Endodermal cell (in vitro differentiated cells): ENCODE results near the gene EPS15. TPM values are rescaled to one million over a fixed set of nuclear protein-coding genes. Genes with fewer than 3 reads are reported as not detected.
"Not testable (repeated sequence)": the region's sequence is repeated elsewhere in the genome, so short reads cannot be mapped to it uniquely, and the experiment has no call there.

ENCODE experiments used
- DNase-seq: peaks from one replicate; pipeline ENCODE4 v3.0.0-alpha.2; 2017
- H3K27ac ChIP-seq: 2 replicates; pipeline ENCODE4 v1.5.1; 2013; ENCODE audit warnings: mild to moderate bottlenecking, low read depth, low read length, moderate library complexity
- H3K27me3 ChIP-seq: 2 replicates; pipeline ENCODE4 v1.6.1; 2013; ENCODE audit warnings: mild to moderate bottlenecking, low read length, moderate library complexity; ENCODE audit not compliant: insufficient read depth, control insufficient read depth, poor library complexity, severe bottlenecking
- H3K36me3 ChIP-seq: 2 replicates; pipeline ENCODE4 v1.7.0; 2013; ENCODE audit warnings: mild to moderate bottlenecking, low read length, moderate library complexity; ENCODE audit not compliant: control insufficient read depth, insufficient read depth
- H3K4me1 ChIP-seq: one replicate; pipeline ENCODE4 v1.7.0; 2013; ENCODE audit warnings: low read length; ENCODE audit not compliant: control insufficient read depth, insufficient read depth
- H3K4me3 ChIP-seq: 2 replicates; pipeline ENCODE4 v1.5.1; 2013; ENCODE audit warnings: mild to moderate bottlenecking, low read length, moderate library complexity
- H3K9ac ChIP-seq: 2 replicates; pipeline ENCODE4 v1.6.1; 2013; ENCODE audit warnings: mild to moderate bottlenecking, low read length, moderate library complexity; ENCODE audit not compliant: poor library complexity, severe bottlenecking; ENCODE audit errors: extremely low read depth
- H3K9me3 ChIP-seq: 2 replicates; pipeline ENCODE4 v1.6.1; 2013; ENCODE audit warnings: mild to moderate bottlenecking, low read length, moderate library complexity; ENCODE audit not compliant: control insufficient read depth
- H3K27ac Mint-ChIP-seq: 2 replicates; pipeline ENCODE4 v1.8.0; 2020; ENCODE audit warnings: mixed read lengths
- H3K27me3 Mint-ChIP-seq: 2 replicates; pipeline ENCODE4 v1.8.0; 2021; ENCODE audit warnings: mild to moderate bottlenecking, mixed read lengths; ENCODE audit not compliant: insufficient read depth
- H3K36me3 Mint-ChIP-seq: 2 replicates; pipeline ENCODE4 v1.8.0; 2020; ENCODE audit warnings: low read depth, mixed read lengths
- H3K4me1 Mint-ChIP-seq: 2 replicates; pipeline ENCODE4 v1.8.0; 2020; ENCODE audit warnings: mixed read lengths
- H3K4me3 Mint-ChIP-seq: 2 replicates; pipeline ENCODE4 v1.8.0; 2020; ENCODE audit warnings: mild to moderate bottlenecking, moderate library complexity, mixed read lengths
- H3K9me3 Mint-ChIP-seq: 2 replicates; pipeline ENCODE4 v1.8.0; 2020; ENCODE audit warnings: mild to moderate bottlenecking, mixed read lengths
- WGBS, 2 experiments: methylation state at CpG; one replicate each; pipeline versions ENCODE4 v1.1.5 to v1.1.7; 2013; ENCODE audit warnings: missing lambda C conversion rate in 2 of 2, mixed read lengths in 1 of 2; ENCODE audit not compliant: insufficient coverage in 1 of 2, insufficient read length in 1 of 2; 5-methylcytosine and 5-hydroxymethylcytosine counted together
- total RNA-seq, 2 donors: library from RNA; stranded (reverse); fragmentation: NEBNext Ultra II Directional in 1 of 2; extraction: Animal tissue kit (Norgen Biotek cat#: 25700) in 1 of 2; gene quantifications; 2 replicates in 1 of 2; 3 replicates in 1 of 2; pipeline ENCODE4 v1.2.1, GENCODE V29; 2021
- TF ChIP-seq, protein P1 (sequence below): fragments of 200-600 bp; sonication (generic); conservative IDR thresholded peaks from 2 replicates; pipeline ENCODE4 v1.5.0; 2021; ENCODE audit warnings: antibody characterized with exemption, mild to moderate bottlenecking

The EPS15 gene
- total RNA-seq, 2 donors from 2014 or later: 45.0 to 46.9 TPM

DNA sequence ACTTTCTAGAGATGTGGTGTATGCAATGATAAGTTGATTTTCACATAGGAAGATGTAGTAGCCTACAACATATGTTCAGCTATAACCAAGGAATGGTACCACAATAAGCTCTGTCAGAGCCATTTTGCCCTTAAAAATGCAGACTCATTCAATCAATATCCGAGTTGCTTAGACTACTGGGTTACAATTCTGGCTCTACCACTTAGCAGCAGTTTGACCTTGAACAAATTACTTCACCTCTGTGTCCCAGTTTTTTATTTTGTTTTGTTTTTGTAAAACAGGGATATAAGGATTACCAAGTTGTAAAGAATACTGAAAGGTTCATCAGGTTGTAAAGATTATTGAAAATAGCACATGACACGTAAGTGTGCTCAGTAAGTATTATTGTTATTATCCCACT lies 9.3 kb downstream of the EPS15 start:
- no peak for DNase-seq
- Mint-ChIP-seq H3K36me3 (peaks cover 6% of the 10 kb centered on the region), H3K27ac (no peak overlapping the region)

DNA sequence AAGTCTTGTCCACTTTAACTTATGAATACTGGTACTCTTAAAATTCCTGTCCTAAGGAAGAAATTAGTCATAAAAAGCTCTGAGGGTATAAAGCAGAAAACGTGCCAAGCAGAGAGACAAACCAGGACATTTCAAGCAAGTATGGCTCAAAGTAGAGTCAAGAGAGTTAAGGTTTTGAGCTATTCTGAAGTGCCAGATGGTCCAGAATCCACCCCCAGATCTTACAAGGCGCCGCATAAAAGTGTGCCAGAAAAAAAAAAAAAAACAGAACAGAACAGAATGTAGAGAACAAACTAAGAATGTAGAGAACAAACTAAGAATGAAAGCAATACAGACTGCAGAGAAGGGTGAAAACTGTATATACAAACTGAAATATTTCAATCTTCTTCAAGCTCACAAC lies 12.5 kb downstream of the EPS15 start:
- H3K9me3 Mint-ChIP-seq: peaks cover 8% of the 10 kb centered on the region
- Histone ChIP-seq H3K9ac (no peak overlapping the region), H3K36me3 (peaks cover 7% of the 10 kb centered on the region), H3K27ac (no peak overlapping the region), H3K4me3 (no peak overlapping the region), H3K9me3 (peaks cover 6% of the 10 kb centered on the region), H3K27me3 (no peaks in the 10 kb centered on the region), H3K4me1 (no peaks in the 10 kb centered on the region)
- no peak overlapping the region for H3K27ac Mint-ChIP-seq
- H3K27me3 Mint-ChIP-seq: no peaks in the 10 kb centered on the region
- no peak overlapping the region for H3K4me3 Mint-ChIP-seq
- TF ChIP-seq, protein P1, sequence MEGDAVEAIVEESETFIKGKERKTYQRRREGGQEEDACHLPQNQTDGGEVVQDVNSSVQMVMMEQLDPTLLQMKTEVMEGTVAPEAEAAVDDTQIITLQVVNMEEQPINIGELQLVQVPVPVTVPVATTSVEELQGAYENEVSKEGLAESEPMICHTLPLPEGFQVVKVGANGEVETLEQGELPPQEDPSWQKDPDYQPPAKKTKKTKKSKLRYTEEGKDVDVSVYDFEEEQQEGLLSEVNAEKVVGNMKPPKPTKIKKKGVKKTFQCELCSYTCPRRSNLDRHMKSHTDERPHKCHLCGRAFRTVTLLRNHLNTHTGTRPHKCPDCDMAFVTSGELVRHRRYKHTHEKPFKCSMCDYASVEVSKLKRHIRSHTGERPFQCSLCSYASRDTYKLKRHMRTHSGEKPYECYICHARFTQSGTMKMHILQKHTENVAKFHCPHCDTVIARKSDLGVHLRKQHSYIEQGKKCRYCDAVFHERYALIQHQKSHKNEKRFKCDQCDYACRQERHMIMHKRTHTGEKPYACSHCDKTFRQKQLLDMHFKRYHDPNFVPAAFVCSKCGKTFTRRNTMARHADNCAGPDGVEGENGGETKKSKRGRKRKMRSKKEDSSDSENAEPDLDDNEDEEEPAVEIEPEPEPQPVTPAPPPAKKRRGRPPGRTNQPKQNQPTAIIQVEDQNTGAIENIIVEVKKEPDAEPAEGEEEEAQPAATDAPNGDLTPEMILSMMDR: no peak
- peaks cover 23% of the 10 kb centered on the region for H3K36me3 Mint-ChIP-seq
- 96 to 100% methylated on average over 1 to 3 of the region's 3 CpGs for WGBS, 2 experiments
- no peaks in the 10 kb centered on the region for H3K4me1 Mint-ChIP-seq
- no peak for DNase-seq

More for the DNA sequence above, 9.3 kb downstream of the EPS15 start:
- H3K4me3 Mint-ChIP-seq: no peak overlapping the region
- Histone ChIP-seq H3K9ac (no peak overlapping the region), H3K36me3 (no peaks in the 10 kb centered on the region), H3K27me3 (no peaks in the 10 kb centered on the region), H3K9me3 (no peaks in the 10 kb centered on the region), H3K27ac (no peak overlapping the region), H3K4me1 (no peaks in the 10 kb centered on the region), H3K4me3 (no peak overlapping the region)
- TF ChIP-seq, protein P1: no peak
- peaks cover 5% of the 10 kb centered on the region for H3K4me1 Mint-ChIP-seq
- no peaks in the 10 kb centered on the region for H3K9me3 Mint-ChIP-seq
- WGBS, 2 experiments: 79 to 86% methylated on average over 1 of the region's 2 CpGs
- no peaks in the 10 kb centered on the region for H3K27me3 Mint-ChIP-seq

DNA sequence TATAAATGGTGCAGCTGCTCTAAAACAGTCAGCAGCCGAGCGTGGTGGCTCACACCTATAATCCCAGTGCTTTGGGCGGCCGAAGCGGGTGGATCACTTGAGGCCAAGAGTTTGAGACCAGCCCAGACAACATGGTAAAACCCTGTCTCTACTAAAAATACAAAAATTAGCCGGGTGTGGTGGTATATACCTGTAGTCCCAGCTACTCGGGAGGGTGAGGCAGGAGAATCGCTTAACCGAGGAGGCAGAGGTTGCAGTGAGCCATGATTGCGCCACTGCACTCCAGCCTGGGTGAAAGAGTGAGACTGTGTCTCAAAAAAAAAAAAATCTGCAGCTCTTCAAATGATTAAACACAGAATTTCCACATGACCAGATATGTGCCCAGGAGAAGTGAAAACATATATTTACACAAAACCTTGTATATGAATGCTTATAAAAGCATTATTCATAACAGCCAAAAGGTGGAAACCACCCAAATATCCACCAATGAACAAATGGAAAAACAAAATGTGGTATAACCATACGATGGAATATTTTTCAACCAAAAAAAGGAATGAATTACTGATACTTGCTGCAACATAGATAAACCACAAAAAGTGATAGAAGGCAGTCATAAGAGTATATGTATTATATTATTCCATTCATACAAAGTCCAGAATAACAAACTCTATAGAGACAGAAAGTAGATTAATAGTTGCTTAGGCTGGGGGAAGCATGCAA lies 14.1 kb downstream of the EPS15 start:
- TF ChIP-seq, protein P1: no peak
- Histone ChIP-seq H3K27ac (no peak overlapping the region), H3K4me3 (no peak overlapping the region), H3K9ac (no peak overlapping the region), H3K36me3 (peaks cover 7% of the 10 kb centered on the region), H3K9me3 (peaks cover 6% of the 10 kb centered on the region), H3K27me3 (no peaks in the 10 kb centered on the region), H3K4me1 (no peaks in the 10 kb centered on the region)
- Mint-ChIP-seq H3K4me1 (no peaks in the 10 kb centered on the region), H3K27ac (no peak overlapping the region), H3K9me3 (peaks cover 8% of the 10 kb centered on the region), H3K4me3 (no peak overlapping the region), H3K27me3 (no peaks in the 10 kb centered on the region), H3K36me3 (peaks cover 28% of the 10 kb centered on the region)
- DNase-seq: no peak
- 94 to 96% methylated on average over 10 to 11 of the region's 11 CpGs for WGBS, 2 experiments

DNA sequence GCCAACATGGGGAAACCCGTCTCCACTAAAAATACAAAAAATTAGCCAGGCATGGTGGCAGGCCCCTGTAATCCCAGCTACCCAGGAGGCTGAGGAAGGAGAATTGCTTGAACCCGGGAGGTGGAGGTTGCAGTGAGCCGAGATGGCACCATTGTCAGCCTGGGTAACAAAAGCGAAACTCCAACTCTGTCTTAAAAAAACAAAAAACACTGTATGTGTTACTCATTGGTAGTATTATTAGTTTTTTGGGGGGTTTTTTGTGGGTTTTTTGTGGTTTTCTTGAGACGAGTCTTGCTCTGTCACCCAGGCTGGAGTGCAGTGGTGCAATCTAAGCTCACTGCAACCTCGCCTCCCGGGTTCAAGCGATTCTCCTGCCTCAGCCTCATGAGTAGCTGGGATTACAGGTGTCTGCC lies 17.8 kb downstream of the EPS15 start:
- H3K36me3 Mint-ChIP-seq: peaks cover 44% of the 10 kb centered on the region
- WGBS, 2 experiments: 94% methylated on average over 3 to 8 of the region's 8 CpGs
- not testable (repeated sequence) for H3K27me3 Mint-ChIP-seq, H3K27ac ChIP-seq, H3K9ac ChIP-seq, H3K36me3 ChIP-seq, H3K27ac Mint-ChIP-seq, H3K27me3 ChIP-seq, H3K9me3 Mint-ChIP-seq, H3K4me3 ChIP-seq, H3K4me1 ChIP-seq, DNase-seq, H3K4me1 Mint-ChIP-seq, H3K9me3 ChIP-seq, H3K4me3 Mint-ChIP-seq
